SHP77 treated with DMSO at 0.1 percent for 48 hours (cell line): Measurements from ENCODE around the gene CSNK1G1.

ENCODE experiments used
- DNase-seq: peaks from one replicate; lab custom pipeline; 2025; lab: John Stamatoyannopoulos, UW

Gene CSNK1G1

DNA sequence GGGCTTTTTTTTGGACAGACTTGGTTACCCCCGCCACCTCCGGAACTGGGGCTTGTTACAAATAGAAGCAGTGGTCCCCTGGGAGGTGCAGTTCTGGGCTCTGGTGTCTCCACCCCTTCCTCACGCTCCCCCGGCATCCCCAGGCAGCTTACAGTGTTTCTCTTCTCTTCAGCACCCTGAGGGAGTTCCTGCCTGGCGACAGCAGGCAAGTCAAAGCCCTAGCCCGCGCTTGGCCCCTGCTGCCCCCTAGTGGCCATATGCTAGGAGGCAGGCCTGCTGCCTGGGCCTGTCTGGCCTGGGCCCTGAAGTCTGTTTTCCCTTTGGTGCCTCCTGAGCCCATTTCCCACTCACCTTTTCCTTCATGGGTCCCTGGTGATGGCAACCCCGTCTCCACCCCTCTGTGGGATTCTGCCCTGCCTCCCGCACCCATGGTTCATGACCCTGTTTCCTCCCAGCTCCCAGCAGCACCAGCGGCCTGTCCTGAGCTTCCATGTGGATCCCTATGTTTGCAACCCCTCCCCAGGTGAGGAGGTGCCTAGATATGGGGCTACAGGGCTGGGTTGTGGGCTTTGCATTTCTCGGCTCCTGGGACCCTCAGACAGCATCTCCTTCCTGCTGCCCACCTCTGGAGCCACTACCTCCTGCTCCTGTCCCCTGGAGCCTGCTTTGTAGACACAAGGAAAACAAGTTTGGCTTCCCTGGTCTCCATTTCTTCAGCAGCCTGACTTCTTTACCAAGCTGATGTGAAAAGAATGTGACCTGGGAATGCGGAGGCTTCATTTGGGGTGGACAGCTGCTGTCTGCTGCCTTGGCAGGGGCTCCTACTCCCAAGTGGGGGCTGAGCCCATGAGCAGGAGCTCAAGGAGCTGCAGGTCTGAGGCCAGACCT lies 202.2 kb downstream of the CSNK1G1 start:
- DNase-seq, result peak; percentile 73

DNA sequence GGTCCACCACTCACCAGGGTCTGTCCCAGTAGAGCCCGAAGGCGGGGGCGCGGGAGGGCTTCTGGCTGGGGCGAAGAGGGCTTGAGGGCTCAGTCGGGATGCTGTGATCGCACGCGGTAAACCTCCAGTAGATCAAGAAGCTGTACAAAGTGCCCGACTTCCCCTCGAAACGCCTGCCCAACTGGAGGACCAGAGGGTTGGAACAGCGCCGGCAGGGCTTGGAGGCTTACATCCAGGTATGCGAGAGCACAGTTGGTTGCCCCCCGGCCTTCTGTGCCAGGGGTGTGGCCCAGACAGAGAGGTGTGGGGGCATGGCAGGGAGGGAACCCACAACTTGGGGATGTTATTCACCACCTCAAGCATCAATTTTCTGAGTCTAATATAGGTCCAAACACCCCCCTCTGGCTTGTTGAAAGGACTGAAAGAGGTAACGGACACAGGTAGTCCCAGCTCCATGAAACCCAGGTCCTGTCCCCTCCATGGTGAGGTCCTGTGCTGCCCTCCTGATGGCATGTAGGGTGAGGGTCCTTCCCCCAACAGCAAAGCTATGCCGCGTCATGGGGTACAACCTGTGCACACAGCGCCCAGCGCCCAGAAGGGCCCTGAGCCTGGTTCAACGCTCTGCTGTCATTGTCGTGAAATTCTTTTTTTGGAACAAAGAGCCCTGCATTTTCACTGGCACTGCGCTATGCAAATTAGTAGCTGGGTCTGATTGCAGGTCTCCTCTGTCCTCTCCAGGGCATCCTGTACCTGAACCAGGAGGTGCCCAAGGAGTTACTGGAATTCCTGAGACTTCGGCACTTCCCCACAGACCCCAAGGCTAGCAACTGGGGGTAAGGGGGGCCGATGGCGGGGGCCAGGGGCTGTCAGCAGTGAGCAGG lies 203.2 kb downstream of the CSNK1G1 start:
- DNase-seq, result no peak

- DNase-seq, result no peak
These were observed 204.1 kb downstream of the CSNK1G1 start, which contains the start of gene SNX22 for GRCh38 chr15:64151727-64152506. SNX22 (plus strand) TSS chr15:64151731; CDS start chr15:64151776, 45 bp downstream.

- DNase-seq, result no peak
These were observed 205.9 kb downstream of the CSNK1G1 start for GRCh38 chr15:64149893-64150578.

DNA sequence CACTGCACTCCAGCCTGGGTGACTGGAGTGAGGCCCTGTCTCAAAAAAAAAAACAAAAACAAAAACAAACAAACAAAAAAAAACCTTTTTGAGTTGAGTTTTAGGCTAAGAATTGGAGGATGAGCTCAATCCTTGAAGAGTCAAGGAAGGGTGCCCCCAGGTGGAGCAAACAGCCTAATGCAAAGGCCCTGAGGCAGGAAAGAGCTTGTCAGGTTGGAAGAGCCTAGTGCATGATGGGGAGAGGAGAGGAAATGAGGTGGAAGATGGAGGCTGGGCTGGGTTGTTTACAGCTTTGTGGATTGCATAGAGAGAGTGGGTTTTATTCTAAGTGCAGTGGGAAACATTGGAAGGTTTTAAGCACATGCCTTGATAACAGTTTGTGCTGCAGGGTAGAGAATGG lies 206.5 kb downstream of the CSNK1G1 start:
- DNase-seq, result no peak

DNA sequence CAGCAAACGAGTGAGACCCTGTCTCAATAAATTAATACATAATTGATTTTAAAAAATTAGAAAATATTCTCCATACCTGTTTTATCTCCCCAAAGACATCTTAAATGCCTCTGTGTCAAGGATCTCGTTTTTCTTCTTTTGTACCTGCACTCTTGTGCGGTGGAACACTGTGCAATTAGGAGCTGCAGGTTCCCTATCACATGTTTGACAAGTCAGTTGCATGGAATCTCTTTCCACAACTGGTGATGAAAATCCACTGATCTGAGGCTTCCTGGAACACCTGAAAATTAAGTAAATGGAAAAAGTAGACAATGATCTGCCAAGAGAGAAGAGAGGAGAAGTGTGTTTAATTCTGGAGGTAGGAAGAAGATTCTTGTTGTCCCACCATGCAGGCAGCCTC lies 207.4 kb downstream of the CSNK1G1 start:
- DNase-seq, result no peak

DNA sequence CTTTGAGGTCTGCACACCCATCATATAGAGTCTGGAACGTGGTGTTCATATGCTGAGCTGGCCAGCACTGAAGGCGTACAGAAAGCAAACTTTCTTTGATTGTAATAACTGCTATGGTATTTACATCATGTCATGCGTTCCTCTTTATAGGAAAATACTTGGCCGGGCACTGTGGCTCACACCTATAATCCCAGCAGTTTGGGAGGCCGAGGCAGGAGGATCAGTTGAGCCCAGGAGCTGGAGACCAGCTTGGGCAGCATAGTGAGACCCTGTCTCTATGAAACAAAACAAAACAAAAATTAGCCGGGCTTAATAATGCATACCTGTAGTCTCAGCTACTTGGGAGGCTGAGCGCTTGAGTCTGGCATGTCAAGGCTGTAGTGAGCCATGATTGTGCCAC lies 207.8 kb downstream of the CSNK1G1 start:
- DNase-seq, result no peak

GRCh38 chr15:64146885-64147681 lies 208.9 kb downstream of the CSNK1G1 start:
- DNase-seq, result no peak

- no peak for DNase-seq
These were observed 209.5 kb downstream of the CSNK1G1 start for GRCh38 chr15:64146520-64146884.

- no peak for DNase-seq
These were observed 209.9 kb downstream of the CSNK1G1 start for GRCh38 chr15:64146041-64146440.

DNA sequence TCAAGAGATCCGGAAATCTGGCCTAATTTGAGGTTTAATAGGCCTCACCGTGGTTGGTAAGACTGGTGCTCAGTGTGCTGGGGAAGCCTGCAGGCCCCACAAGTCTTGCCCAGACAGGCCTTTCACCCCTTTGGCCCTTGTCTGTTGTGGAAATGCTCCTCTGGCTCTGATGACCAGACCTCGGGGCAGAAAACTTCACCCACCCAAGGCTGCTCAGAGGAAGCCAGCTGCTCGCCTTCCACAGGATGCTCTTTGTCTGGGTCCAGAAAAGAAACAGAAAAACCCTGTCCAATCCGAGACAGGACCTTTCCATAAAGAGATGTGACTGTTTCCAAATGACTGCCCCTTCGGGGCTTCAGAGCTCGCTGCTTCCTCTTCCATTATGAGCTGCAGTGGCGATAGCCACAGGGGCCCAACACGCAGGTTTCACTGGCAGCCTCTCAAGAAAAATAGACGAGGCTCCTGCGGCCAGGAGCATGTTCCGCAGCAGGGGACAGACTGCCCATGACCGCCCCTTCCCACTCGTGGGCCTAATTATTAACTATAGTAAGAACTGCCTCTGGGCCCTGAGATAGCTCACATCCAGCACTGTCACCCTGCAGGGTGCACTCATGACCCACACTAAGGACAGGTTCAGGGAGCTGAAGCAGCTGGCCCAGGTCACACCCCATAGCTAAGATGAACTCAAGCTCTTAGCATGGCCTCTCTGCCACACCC lies 211.2 kb downstream of the CSNK1G1 start:
- DNase-seq, result no peak

GRCh38 chr15:64144192-64144564 lies 211.8 kb downstream of the CSNK1G1 start:
- no peak for DNase-seq

- no peak for DNase-seq
These were observed 212.7 kb downstream of the CSNK1G1 start for GRCh38 chr15:64143276-64143675.

- DNase-seq, result no peak
These were observed 214.0 kb downstream of the CSNK1G1 start for GRCh38 chr15:64141798-64142512.

GRCh38 chr15:64138331-64138941 lies 217.5 kb downstream of the CSNK1G1 start:
- DNase-seq, result no peak

DNA sequence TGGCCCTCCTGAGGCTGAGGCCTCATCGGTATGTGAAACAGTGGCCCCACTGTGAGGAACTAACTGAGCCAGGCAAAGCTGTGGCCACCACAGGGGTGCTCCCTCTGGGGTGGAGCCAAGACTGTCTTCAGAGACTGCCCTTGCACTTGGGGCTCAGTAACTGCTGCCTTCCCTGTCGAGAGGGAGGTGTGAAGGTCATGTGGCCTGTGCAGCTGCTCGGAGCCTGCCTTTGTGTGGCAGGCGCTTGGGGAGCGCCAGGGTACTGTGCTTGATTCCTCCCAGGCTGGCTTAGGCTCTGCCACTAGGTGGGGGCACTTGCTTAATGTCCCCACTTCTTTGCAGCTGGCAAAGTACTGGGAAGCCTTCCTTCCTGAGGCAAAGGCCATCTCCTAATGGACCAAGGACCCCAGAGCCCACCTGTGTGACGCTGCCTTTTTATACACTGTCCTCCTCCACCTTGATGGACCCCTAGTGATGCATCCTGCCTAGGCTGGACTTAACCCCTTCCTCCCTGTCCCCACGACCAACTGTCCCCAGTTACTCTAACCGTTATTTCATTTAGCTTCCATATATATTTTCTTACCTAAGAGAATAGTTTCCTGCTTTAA lies 218.6 kb downstream of the CSNK1G1 start:
- no peak for DNase-seq

DNA sequence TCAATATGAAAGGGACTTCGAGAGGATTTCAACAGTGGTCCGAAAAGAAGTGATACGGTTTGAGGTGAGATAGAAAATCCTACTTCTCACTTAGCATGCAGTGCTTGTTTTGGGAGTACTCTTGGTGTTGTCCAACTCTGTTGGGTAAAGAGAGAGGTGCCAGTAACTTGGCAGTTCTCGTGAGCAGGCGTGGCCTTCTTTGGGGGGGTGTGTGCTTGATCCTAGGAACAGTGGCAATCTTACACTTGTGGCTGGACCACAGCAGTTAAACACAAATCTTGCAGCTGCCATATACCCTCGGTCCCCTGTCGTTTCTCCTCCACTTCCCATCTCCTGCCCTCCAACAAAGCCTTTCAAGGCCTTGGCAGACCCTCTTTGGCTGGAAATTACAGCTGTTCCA lies 219.6 kb downstream of the CSNK1G1 start:
- no peak for DNase-seq

DNA sequence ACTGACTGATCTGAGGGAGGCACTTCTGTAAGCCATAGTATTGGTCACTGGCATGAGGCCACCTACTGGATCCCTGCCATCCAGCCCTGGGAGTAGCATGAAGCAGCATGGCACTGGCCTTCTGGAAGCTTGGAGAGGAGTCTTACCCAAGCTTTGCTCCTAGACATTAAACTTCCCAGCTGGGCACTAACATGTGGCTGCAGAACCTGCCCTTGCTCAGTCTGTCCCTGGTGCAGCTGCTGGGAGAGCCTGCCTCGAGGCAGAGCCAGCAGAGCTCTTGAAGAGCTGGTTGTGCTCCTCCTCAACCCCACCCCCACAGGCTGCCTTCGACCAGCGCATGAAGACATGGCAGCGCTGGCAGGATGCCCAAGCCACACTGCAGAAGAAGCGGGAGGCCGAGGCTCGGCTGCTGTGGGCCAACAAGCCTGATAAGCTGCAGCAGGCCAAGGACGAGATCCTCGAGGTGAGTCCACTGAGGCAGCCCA lies 221.6 kb downstream of the CSNK1G1 start:
- no peak for DNase-seq
